Stimulated activated CD8-positive, alpha-beta memory T cell treated with anti-CD3 and anti-CD28 coated beads, Interleukin-7, amount 100 ng/mL, for 4 hours (primary cell): ENCODE results near the gene PYGB.
"Not testable (repeated sequence)": the region's sequence is repeated elsewhere in the genome, so short reads cannot be mapped to it uniquely, and the experiment has no call there.

Experiments
- DNase-seq, 2 donors: peaks; one replicate each; pipeline ENCODE4 v3.0.0-alpha.2; 2020; ENCODE audit warnings: low read depth in 2 of 2

PYGB gene

DNA sequence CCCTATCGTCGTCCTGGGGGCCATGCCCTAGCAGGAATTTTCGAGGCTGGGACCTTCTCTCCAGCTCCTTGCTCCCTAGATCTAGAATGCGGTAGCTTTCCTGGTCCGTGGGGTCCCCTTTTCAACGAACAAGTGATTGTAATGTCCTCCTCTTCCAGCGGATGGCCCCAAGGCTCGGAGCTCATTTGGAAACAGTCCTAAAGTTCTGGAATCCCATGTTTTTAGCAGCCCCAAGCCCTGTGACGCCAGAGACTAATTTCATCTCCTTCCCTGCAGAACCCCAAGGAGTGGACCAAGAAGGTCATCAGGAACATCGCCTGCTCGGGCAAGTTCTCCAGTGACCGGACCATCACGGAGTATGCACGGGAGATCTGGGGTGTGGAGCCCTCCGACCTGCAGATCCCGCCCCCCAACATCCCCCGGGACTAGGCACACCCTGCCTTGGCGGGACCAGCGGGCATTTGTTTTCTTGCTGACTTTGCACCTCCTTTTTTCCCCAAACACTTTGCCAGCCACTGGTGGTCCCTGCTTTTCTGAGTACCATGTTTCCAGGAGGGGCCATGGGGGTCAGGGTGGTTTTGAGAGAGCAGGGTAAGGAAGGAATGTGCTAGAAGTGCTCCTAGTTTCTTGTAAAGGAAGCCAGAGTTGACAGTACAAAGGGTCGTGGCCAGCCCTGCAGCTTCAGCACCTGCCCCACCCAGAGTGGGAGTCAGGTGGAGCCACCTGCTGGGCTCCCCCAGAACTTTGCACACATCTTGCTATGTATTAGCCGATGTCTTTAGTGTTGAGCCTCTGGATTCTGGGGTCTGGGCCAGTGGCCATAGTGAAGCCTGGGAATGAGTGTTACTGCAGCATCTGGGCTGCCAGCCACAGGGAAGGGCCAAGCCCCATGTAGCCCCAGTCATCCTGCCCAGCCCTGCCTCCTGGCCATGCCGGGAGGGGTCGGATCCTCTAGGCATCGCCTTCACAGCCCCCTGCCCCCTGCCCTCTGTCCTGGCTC, 48.5 kb downstream of the PYGB start:
- DNase-seq = no peak

DNA sequence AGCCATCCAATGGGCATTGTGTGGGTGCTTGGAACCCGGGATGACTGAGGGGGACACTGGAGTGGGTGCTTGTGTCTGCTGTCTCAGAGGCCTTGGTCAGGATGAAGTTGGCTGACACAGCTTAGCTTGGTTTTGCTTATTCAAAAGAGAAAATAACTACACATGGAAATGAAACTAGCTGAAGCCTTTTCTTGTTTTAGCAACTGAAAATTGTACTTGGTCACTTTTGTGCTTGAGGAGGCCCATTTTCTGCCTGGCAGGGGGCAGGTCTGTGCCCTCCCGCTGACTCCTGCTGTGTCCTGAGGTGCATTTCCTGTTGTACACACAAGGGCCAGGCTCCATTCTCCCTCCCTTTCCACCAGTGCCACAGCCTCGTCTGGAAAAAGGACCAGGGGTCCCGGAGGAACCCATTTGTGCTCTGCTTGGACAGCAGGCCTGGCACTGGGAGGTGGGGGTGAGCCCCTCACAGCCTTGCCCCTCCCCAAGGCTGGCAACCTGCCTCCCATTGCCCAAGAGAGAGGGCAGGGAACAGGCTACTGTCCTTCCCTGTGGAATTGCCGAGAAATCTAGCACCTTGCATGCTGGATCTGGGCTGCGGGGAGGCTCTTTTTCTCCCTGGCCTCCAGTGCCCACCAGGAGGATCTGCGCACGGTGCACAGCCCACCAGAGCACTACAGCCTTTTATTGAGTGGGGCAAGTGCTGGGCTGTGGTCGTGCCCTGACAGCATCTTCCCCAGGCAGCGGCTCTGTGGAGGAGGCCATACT, 49.4 kb downstream of the PYGB start:
- no peak for DNase-seq

DNA sequence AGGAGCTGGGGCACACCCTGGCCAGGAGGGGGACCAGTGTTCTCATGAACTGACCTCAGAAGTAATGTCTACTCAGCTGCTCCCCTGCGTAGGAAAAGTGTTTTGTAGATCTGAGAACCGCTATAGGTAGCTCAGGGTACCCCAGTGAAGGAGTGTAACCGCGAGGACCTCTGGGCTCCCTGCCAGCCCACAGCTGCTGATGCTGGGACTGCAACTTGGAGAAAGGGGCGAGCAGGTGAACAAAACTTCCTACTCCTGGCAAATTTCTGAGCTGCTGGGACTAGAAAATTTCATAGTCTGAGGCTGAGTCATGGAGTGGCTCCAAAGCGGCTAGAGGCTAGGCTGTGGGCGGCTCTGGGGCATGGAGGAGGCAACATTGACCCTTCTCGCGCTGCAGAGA, 51.9 kb downstream of the PYGB start:
- no peak for DNase-seq

DNA sequence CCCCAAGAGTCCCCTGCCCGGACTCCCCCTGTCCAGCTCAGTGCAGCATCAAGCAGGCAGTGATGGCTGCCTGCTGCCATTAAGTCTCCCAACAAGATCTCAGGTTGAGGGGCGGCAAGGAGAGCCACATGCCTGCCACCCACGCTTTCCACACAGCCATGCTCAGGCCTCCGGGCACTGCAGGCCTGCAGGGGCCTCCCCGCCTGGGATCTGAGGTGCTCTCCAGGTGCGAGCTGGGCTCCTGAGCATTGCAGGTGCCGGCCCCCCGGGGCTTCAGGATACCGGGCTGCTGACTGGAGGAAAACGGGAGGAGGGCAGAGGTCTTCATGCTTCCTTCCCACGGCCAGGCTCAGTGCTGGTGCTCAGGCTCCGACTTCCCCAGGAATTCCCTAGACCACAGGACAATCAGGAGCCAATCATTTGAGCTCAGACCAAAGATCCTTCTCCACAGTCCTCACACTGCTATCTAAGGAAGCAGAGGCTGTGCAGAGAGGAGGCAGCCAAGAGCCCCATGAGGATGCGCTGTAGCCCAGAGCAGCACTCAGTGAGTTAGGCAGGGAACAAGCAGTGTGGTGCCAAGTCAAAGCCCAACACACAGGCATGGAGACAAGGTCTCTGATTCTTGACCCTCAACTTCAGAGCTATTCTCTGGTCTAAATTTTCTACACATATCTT, 52.7 kb downstream of the PYGB start:
- DNase-seq = no peak

DNA sequence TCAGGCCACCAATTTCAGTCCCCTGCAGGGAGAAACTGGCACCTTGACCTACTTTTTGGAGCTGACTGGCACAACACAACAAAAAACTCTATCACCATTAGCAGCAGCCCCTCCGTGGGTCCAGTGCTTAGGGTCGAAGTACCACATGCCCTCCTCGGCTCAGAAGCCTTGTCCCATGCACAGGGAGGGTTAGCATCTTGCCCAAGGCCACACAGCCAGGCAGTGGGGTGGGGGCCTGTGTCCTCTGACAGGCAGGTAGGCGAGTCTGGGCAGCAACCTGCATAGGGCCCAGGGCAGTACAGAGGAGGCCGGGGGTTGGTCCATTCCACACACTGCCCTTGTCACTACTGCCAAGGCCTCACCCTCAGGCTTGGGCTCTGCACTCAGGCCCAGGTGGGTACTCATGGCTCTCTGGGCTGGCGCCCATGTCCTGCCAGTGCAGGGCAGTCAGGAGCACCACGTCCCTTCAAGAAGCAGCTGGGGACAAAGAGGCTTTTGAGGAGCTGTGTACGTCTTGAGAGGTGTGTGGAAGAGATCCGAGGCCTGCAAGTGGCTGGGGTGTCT, 53.6 kb downstream of the PYGB start:
- no peak for DNase-seq

DNA sequence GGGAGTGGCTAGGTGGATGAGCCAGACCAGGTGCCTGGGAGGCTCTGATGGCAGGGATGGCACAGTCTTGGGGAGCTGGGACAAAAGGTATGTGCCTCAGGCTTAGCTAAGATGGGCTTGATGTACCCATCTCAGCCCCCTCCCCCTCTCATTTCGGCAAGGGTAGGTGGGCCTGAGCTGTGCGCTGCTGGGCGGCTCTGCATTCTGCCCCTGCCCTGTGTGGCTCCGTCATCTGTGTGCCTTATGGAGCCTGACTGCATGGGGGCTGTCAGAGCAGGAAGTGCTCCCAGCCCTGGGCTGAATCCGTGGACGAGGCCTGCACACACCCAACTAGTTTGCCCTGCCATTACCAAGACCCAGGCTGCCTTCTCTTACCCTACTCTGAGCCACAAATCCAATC, 54.7 kb downstream of the PYGB start:
- DNase-seq = no peak

DNA sequence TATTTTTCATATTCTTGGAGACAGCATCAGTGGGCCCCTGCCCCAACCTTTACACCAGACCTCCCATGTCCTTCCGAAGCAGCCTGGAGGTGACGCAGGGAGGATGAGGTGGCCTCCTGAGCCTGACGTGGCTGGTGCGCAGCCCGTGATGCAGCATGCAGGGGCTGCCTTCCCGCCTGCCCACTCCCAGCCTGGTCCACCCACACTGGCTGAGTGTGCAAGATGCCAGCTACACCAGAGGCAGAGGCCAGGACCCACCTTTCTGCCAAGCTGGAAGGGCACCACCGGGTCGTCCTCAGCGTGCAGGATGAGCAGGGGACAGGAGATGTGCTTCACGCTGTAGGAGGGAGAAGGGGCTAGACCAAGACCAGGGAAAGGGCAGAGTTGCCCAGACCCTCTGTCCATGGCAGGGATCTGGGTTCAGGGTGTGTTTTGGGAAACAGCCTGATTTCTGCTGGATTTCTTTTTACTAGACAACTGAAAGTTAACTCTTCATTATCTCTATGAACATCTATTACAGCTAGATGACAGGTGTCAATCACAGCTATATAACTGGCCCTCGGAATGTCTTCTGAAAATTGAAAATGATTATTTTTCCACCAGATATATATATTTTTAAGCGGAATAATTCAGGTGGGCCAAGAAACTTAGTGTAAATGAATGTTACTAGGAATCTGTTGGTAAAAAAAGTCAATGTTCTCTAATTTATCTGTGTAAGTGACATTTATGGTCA, 55.6 kb downstream of the PYGB start:
- DNase-seq = no peak

DNA sequence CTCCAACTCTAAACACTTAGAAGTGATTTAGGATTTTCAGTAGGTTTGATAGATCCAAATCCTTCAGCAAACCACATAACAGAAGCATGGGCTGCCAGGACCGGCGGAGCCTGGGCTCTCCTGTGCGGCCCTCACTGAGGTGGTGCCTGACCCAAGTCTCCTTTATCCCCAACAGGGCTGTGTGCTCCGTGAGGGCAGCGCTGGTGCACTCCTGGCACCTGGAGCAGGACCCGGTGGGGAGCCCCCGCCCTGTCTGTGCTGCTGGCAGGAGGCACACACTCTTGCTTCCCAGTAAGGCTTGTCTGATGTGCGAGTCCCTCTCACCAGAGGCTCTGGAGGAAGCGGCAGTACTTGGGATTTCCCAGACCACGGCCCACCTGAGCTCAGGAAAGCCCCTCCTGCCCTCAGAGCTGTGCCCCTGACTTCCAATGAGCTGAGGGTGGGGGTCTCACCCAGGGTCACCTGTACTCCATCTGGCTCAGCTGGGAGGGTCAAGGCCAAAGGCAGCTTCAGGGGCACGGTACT, 56.2 kb downstream of the PYGB start:
- no peak for DNase-seq

DNA sequence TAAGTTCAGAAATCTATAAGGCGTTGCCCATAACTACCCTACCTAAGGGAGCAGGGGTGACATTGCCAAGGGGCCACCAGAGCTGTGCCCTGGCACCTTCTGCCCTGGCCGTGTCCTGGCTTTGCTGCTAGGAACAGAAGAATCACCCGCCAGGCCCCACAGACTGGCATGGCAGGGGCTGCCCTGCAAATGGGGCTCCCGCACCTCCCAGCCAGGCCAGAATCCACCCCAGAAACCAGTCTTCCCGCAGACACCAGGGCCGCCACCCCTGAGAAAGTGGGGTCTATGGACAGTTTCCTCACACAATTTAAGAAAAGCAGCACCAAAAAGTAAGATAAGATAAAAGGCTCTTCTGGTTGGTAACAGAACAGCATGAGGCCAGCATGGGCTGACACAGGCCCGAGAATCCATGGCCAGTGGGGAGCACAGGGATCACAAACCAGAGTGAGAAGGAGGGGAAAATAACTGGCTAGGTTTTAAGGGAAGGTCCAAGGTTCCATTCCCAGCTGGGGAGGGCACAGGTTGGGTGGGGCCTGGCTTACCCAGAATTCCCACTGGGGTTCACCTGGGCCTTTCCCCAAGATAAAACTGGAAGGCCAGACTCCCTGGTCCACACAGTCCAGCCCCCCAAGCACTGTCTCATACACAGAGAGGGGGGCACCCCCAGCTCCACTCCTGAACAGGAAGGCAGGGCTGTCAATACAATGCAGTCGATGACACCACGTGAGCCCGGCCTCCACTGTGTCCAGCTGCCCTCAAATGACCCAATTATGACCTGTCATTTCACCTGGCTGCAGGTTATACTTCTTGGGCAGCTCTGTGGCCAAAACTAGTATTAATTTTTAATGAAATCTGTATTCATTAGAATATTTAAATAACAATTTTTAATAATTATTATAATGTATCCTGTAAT, 59.4 kb downstream of the PYGB start:
- DNase-seq = no peak

DNA sequence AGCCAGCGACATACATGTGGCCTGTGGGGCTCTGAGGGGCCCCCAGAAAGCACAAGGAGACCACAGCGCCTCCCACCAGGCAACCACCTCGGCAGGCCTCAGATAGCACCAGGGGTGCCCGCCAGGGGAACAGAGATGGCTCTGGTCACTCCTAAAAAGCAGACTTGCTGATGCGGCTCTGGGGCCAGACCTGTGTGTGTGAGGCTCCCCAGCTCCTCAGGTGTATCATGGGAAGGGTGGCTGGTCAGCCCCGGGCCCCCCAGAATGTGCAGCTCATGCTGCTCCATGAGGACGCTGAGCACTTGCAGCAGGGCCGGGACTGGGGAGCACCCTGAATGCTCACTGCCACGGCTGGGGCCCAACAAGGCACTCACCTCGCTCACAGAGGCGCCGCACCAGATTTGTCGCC, 60.2 kb downstream of the PYGB start:
- no peak for DNase-seq

DNA sequence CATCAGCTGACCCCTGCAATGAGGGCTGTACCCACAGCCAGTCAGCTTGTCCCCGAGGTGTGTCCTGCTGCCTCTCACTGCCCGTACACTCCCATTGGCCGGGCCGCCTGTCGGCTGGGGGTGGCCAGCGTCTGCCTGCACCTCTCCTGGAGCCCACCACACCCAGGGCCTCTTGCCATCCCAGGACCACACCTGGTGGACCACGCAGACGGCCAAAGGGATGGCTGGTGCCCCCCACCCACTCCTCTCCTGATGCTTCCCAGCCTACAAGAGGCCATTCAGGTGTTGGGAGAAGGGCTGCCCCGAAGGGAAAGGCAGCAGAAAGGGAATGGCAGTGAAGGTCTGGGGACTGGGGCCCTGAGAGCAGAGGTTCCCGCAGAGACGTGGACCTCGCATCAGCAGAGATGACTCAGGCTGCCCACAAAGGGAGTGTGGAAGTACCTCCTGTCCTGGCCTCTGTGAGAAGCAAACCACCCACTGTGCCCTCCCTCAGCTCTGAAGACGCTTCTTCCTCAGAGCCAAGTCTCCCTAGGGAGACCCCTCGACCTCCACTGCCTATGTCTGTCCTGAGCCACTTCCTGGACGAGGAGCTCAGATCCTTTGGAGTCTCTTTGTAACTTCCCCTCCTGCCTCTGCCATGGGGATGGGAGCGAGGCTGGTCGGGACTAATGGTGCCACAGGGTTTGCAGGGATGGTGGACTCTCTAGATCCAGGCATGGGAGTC, 60.9 kb downstream of the PYGB start:
- DNase-seq = no peak

DNA sequence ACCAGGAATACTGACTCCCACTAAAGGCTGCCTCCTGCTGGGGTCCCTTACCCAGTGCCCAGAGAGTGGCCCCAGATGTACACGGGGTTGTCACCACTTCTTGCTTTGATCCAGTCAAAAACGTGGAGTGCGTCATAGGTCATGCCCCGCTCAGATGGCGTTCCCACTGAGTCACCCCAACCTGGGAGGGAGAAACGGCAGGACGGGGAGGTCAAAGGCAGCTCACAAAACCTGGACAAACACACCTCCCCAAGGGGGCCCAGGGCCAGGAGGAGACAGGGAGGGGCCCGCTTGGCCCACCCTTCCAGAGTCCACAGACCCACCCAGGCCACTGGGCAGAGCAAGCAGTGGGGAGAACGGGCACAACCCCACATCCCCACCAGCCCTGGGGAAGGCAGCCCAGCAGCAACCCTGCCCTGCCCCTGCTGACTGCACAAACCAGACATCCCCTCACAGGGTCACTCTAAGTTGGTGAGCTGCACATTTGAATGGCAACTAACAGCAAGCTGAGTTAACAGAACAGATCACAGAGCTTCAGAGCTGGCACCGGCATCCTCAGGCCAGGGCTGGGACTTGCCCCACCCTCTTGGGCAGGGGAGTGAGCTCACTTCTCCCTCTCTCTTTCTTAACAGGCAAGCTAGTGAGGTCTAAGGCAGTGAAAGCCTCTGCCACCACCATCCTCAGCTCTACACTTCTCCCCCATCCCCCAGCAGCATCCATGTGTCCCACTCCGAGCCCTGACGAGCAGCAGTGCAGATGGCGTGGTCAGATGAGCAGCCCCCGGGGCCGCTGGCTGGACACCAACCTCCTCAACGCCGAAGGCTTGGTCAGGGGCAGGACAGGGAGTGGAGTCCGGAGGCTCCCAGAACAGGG, 61.7 kb downstream of the PYGB start:
- DNase-seq = no peak

DNA sequence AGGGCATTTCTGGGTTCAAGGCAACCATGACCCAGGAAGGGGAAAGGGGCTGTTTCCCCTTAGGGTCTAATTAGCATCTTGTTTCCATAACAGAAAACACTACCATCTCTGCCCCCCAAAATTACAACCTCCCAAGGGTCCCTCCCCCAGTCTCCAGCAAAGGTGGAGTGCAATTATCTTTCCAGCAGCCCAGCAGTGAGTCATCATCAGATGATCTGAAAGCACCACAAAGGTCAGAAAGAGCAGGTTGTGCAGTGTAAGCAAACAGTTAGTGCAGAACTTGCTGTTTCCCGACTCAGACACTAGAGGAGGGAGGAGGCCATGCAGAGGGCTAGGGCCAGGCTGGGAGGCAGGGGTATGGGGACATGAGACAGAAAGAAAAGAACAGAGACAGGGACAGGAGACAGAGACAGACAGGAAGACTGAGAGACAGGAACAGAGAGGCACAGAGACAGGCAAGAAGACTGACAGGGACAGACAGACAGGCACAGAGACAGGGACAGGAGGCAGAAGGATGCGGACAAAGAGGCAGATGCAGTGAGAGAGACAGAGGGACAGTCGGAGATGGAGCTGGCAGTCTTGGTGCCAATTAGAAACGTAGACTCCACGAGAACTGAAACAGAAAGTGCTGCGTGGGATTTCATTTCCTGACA, 62.5 kb downstream of the PYGB start:
- peak; percentile 13 to 20 for DNase-seq

DNA sequence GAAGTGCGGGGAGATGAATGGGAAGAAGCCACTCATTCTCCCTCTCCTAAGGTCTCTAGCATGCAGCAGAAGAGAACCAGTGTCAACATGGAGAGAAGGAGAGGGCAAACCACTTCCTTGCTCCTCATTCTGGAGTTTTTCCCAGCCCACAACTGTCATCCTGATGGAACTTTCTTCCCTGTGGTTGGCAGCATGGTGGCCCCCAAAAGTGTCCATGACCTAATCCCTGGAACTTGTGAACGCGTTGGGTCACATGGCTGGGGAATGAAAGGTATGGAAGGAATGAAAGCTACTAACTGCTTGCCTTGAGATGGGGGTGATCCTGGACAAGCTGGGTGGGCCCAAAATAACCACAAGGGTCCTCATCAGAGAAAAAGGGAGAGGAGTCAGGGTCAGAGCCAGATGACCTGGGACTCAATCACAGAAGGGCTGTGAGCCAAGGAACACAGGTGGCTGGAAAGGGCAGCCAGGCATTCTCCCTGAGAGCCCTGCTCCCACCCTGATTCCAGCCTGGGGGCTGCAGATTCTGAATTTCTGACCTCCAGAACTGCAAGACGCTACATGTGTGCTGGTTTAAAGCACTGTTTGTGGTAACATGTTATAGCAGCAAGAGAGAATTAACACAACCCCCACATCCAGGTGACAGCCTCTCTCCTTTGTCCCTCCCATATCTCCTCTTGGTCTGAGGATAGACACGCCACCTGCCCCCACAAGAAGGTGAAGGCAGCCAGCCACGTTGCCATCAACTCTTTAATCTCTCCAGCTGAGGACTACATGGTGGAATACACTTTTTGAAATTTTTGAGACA, 63.2 kb downstream of the PYGB start:
- no peak for DNase-seq

DNA sequence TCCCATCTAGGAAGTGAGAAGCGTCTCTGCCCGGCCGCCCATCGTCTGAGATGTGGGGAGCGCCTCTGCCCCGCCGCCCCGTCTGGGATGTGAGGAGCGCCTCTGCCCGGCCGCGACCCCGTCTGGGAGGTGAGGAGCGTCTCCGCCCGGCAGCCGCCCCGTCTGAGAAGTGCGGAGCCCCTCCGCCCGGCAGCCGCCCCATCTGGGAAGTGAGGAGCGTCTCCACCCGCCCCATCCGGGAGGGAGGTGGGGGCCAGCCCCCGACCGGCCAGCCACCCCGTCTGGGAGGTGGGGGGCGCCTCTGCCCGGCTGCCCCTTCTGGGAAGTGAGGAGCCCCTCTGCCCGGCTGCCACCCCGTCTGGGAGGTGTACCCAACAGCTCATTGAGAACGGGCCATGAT, 64.8 kb downstream of the PYGB start:
- not testable (repeated sequence) for DNase-seq

DNA sequence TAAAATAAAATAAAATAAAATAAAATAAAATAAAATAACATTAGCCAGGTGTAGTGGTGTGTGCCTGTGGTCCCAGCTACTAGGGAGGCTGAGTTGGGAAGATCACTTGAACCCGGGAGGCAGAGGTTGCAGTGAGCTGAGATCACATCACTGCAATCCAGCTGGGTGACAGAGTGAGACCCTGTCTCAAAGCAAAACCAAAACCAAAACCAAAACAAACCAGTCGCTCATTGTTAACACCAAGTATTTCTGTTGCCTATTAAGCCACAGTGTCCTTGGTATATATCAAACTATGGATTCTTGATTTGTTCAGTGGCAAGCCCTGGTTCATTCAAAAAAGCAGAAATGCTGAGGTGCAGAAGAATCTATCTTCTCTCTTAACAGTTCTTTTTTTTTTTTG, 65.7 kb downstream of the PYGB start:
- no peak for DNase-seq
